ENCODE data around the gene PRKX.
"Not testable (repeated sequence)": the region's sequence is repeated elsewhere in the genome, so short reads cannot be mapped to it uniquely, and the experiment has no call there.

PRKX gene

GRCh38 chrX:3598709-3599108 is 114.7 kb downstream of the PRKX start:
- in situ Hi-C loops (cut with HindIII; ENCODE audit: low pct_ligation_motif_present, low pct_unique_long_range_greater_than_20kb, low sequenced_read_pairs) = no loop called here
- DNase-seq = no peak

GRCh38 chrX:3598046-3598605 is 115.3 kb downstream of the PRKX start:
- DNase-seq = no peak
- in situ Hi-C loops (cut with HindIII; ENCODE audit: low pct_ligation_motif_present, low pct_unique_long_range_greater_than_20kb, low sequenced_read_pairs) = no loop called here

DNA sequence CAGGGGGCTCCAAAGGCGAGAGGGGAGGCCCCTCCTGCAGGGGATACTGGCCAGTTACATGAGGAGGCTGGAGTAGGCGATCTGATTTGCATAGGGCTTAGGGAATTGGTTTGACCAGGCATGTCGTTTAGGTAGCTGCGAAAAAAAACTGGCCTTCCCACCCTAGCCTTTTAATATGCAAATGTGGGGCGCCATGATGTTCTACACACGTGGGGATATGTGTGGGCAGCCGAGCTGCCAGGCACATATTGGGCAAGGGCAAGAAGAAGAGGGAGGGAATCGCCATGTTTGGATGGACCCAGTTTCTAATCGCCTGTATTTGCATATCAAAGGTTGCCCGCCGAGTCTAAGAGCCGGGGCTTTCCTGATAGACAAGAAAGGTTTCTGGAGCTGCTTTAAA is 121.3 kb downstream of the PRKX start:
- DNase-seq = no peak
- in situ Hi-C loops (cut with HindIII; ENCODE audit: low pct_ligation_motif_present, low pct_unique_long_range_greater_than_20kb, low sequenced_read_pairs) = no loop called here

GRCh38 chrX:3589474-3589873 is 124.0 kb downstream of the PRKX start:
- DNase-seq = no peak
- in situ Hi-C loops (cut with HindIII; ENCODE audit: low pct_ligation_motif_present, low pct_unique_long_range_greater_than_20kb, low sequenced_read_pairs) = no loop called here

GRCh38 chrX:3585719-3586118 is 127.7 kb downstream of the PRKX start:
- in situ Hi-C loops (cut with HindIII; ENCODE audit: low pct_ligation_motif_present, low pct_unique_long_range_greater_than_20kb, low sequenced_read_pairs) = no loop called here
- no peak for DNase-seq

GRCh38 chrX:3584415-3584996 is 128.9 kb downstream of the PRKX start:
- DNase-seq = no peak
- in situ Hi-C loops (cut with HindIII; ENCODE audit: low pct_ligation_motif_present, low pct_unique_long_range_greater_than_20kb, low sequenced_read_pairs) = no loop called here

- in situ Hi-C loops (cut with HindIII; ENCODE audit: low pct_ligation_motif_present, low pct_unique_long_range_greater_than_20kb, low sequenced_read_pairs) = no loop called here
- DNase-seq = no peak
Measured at GRCh38 chrX:3582451-3582850, 131.0 kb downstream of the PRKX start.

- in situ Hi-C loops (cut with HindIII; ENCODE audit: low pct_ligation_motif_present, low pct_unique_long_range_greater_than_20kb, low sequenced_read_pairs) = no loop called here
- no peak for DNase-seq
Measured at GRCh38 chrX:3581609-3582108, 131.8 kb downstream of the PRKX start.

- DNase-seq = no peak
- in situ Hi-C loops (cut with HindIII; ENCODE audit: low pct_ligation_motif_present, low pct_unique_long_range_greater_than_20kb, low sequenced_read_pairs) = no loop called here
Measured at GRCh38 chrX:3577551-3577950, 135.9 kb downstream of the PRKX start.

DNA sequence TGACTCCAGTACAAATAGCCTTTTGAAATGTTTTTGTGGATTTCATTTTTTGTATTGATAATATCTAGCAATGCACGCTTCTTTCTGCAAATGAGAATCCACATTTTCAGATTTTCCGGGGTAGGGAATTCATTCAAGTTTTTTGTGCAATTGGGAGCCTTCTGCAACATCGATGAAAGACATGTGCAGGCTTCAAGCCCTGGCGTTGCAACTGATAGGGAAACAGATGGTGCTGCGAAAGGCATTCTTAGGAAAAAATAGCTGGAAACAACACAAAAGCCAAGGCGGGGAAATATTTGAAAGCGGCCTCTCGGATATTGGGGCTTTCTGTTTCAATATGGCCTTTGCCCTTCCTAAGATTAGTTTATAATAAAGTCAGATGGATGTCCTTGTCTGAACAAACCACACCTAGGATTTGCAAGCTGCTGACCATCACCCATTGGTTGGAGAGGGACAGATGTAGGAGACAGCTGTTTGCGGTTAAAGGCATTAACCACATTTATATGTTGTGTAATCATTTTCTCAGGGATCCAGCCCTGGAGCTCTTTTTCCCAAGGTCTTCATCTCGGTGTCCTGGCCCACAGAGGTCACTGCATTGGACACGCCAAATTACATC is 136.5 kb downstream of the PRKX start:
- in situ Hi-C loops (cut with HindIII; ENCODE audit: low pct_ligation_motif_present, low pct_unique_long_range_greater_than_20kb, low sequenced_read_pairs) = no loop called here

DNA sequence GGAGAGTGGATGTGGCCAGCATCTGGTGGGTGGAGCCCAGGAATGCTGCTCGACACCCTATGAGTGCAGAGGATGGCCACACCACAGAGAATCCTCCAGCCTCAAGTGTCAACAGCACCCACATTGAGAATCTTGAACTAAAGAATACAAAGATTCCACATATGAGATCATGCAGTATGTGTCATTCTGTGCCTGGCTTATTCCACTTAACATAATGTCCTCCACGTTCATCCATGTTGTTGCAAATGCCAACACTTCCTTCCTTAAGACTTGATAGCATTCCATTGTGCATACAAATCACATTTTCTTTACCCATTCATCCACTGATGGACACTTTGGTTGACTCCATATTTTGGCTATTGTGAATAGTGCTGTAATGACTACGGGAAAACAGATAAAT is 145.8 kb downstream of the PRKX start:
- DNase-seq = no peak
- in situ Hi-C loops (cut with HindIII; ENCODE audit: low pct_ligation_motif_present, low pct_unique_long_range_greater_than_20kb, low sequenced_read_pairs) = no loop called here

More for the DNA sequence above, 136.5 kb downstream of the PRKX start:
- DNase-seq = no peak

DNA sequence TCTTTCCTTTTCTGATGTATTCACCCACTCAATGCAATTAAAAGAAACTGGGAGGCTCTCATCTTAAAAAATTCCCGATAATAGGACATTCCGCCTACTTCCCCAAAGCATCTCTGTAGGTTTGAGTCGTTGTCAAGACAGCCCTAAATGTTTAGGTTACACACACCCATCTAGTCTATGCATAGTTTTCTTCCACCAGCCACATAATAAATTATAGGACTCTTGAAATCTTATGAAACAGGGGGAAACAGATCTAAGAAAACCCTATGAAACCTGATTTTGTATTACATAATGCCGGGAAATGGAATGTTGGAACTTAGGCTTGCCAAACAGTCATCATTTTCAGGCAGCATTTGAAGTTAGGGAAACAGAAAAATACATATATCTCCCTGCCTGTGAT is 150.0 kb downstream of the PRKX start:
- no peak for DNase-seq
- in situ Hi-C loops (cut with HindIII; ENCODE audit: low pct_ligation_motif_present, low pct_unique_long_range_greater_than_20kb, low sequenced_read_pairs) = no loop called here

DNA sequence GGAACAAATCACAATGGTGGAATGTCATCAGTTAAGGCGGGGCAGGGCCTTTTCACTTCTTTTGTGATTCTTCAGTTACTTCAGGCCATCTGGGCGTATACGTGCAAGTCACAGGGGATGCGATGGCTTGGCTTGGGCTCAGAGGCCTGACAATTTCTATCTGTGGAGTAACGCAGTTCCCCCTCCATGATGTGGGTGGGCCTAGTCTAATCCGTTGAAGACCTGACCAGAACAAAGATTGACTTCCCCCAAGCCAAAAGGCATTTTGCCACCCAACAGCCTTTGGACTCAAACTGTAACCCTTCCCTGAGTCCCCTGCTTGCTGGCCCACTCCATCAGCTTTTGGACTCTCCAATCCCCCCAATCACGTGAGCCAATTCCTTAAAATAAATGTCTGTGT is 153.4 kb downstream of the PRKX start:
- DNase-seq; in situ Hi-C loops (cut with HindIII; ENCODE audit: low pct_ligation_motif_present, low pct_unique_long_range_greater_than_20kb, low sequenced_read_pairs): not testable (repeated sequence)

Measured in ACHN (cell line).